ENCODE results near the gene SPNS2.

SPNS2 gene

DNA sequence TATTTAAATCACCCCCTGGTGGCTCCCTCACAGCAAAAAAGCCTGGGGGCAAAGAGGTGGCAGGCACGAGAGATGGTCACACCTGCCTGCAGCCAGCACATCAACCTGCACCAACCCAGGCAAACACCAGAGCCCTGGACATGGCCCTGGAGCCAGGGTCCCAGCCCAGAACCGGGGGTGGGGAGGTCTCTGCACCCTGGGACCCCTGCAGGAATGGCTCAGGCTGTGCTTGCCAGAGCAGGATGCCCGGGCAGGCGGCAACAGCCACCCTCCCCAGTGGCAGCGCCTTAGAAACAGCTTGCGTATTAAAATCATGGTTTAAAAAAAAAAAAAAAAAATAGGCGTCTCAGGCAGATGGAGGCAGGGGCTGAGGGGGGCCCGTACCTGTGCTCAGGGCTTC lies 40.3 kb downstream of the SPNS2 start:
- DNase-seq: no peak

DNA sequence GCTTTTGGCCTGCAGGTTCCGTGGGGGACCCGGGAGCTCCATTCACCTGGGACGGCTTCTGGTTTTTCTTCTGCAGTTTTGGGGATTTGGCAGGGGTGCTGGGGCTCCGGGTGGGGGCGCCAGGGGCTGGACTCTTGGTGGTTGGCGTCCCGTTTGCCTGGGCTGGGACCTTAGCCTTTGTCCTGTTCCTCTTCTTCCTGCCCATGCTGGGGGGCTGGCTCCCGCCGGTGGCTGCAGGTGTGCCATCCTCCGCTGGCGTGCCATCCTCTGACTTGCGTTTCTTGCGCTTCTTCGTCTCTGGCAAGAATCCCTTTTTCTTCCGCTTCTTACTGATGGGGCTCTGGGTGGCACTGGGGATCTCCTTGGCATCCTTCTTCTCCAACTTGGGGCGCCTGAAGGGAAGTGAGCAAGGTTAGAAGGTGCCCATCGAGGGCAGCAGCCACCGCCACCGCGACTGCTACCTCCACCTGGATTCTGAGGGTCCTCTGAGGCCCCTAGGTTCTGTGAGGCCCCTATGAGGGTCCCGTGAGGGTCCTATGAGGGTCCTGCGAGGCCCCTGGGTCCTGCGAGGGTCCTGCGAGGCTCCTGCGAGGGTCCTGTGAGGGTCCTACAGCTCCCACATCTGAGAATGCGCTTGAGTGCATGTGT lies 41.0 kb downstream of the SPNS2 start:
- no peak for DNase-seq

- no peak for DNase-seq
Measured at GRCh38 chr17:4540224-4540651, 41.6 kb downstream of the SPNS2 start.

DNA sequence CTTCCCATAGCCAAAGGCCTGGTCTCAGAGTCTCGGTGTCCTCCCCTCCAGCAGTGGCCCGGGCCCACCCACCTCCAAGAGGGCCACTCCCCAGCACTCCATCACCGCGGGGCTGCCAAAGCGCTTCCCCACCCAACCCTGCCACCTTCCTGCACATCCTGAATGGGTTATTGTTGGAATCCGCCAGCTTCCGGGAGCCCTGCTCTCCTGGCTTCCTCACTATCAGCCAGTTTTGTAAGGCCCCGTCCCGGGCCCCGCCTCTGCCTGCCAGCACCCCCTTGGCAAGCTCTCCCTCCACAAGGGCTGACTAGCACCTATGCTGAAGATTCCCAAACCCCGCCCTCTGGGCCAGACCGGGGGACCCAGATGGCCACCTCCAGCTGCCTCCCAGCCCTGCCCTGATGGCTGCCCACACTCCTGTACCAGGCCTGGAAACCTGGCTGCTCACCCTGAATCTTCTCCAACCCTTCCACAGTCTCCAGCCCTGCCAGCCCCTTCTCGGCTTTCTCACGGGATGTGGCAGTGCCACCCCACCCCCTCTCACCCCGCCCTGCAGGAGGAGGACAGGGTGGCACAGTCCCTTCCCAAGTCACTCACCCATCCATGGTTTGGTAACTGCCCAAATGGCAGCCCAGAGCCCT lies 42.1 kb downstream of the SPNS2 start:
- DNase-seq: no peak

DNA sequence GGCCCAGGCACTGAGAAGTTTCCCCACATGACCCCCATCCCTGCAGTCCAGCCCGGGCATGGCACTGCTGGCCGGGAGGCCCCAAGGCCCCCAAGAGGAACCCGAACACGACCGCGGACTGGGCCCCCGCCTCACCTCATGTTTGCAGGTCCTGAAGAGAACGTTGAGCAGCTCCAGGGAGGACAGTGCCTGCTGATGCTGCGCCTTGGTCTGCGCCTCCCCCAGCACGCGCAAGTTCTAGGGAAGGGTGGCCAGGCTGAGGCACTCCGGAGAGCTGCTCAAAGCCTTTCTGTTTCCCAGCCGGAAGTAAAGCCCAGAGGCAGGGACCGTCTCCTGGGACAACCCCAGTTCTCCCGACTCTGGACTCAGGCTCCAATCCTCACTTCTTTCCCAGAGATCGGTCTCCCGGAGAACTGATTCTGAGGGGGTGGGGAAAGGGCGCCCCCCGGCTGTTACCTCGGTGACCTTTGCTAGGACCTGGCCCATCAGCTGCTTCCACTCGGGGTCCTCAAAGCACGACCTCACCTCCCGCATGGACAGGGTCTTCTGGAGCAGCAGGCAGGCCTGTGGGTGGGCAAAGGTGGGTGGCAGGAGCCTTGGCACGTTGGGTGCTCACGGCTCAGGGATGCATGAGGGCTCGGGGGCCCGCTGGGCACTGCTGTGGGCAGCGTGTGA lies 42.8 kb downstream of the SPNS2 start:
- no peak for DNase-seq

DNA sequence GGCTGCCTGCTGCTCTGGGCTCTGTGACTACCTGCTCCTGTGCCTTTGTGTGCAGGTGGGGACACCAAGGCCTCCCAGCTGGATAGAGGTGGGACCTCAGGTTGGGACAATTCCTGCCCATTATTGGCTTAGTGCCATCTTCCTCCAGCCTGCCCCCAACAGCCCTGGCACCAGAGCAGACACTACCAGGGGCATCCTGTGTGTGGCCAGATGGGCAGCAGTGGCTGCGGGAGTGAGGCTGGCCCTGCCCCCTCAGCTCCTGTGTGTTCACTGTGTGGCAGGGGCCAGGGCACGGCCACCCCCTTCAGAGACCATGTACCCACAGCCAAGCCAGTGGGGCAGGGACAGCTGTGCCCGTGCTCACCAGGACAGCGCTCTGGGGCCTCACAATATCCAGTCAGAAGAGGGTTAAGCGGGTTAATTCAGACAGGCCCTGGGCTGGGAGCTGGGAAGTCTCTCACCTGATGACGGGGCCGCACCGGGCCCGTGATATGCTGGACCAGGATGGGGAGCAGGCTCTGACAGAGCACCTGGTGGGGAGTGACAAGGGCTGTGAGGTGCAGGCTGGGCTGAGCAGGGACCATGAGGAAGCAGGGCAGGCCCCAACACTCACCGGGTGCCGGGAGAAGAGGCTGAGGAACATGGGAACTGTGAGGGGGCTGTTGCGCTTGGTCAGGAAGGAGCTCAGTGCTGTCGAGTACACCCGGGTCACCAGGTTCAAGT lies 43.5 kb downstream of the SPNS2 start:
- DNase-seq: no peak

GRCh38 chr17:4542726-4543191 lies 44.1 kb downstream of the SPNS2 start:
- DNase-seq: no peak

GRCh38 chr17:4543557-4544026 lies 44.9 kb downstream of the SPNS2 start:
- DNase-seq: no peak

DNA sequence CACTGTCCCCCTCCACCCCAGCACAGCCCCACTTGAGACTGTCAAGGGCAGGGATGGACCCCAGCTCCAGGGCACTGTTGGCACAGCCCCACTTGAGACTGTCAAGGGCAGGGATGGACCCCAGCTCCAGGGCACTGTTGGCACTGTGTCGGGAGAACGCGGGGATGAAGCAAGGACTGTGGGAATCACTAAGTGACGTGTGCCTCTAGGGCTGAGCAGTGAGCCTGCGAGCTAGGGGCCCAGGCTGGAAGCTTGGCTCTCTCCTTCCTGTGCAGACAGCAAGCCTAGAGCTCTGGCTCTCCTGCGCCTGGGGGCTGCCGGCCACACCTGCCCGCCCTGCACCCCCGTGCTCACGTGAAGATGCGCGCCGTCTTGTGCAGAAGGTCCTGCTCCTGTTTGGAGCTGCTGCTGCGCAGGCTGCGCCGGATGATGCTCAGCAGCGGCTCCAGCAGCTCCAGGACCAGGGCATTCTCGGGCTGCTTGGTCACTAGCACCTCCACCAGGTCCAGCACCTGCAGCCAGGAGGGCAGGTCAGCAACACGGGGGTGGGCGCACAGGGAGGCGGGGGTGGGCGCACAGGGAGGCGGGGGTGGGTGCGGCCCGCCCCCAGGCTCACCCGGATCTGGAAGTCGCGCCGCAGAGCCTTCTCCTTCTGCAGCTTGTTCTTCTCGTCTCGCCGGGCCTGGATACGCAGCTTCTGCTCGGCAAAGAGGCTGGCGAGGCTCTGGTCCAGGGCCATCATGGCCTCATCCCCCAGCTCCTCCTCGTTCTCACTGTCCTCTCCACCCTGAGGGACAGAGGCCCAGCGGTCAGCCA lies 45.7 kb downstream of the SPNS2 start:
- DNase-seq: no peak

DNA sequence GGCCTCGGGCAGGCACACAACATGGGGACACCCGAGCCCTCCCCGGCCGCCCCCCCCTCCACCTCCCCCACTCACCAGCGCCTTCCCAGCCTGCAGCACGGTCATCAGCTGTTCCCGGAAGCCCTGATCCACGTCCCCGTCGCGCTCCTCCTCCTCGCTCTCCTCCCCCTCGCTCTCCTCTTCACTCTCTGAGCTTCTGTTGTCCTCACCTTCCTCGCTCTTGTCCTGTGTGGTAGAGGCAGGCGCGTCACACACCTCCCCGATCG lies 46.2 kb downstream of the SPNS2 start:
- no peak for DNase-seq

- DNase-seq: no peak
Measured at GRCh38 chr17:4545217-4545951, 46.7 kb downstream of the SPNS2 start.

DNA sequence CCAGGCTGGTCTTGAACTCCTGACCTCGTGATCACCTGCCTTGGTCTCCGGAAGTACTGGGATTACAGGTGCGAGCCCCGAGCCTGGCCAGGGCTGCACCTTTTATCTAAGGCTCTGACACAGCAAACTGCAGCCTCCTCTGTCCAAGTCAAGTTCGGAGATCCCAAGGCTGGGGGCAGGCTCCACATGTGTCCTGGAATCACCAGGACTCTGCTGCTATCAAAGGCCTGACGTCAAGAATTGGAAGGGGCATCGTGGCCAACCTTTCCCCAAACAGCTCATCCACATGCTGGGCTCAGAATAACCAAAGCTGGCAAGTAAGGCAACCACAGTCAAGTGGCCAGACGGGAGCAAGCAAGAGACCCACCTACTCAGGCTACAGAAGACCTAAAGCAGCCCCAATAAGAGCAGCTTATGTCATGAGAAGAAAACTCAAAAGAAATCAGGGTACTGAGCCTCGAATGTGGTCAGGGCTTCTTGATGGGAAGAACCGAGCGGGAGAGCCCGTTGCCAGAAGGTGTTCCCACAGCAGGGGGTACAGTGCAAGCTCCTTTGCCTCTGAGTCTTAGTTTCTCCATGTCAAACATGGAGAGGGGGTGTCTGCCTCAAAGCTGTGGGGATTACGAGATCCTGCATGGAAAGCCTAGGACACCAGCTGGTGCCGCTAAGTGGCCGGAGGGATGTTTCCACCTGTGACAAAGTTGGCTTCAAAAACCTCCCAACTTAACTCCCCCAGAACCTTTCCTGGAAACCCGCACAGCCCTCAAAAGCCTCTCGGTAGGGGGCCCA lies 48.6 kb downstream of the SPNS2 start:
- no peak for DNase-seq

DNA sequence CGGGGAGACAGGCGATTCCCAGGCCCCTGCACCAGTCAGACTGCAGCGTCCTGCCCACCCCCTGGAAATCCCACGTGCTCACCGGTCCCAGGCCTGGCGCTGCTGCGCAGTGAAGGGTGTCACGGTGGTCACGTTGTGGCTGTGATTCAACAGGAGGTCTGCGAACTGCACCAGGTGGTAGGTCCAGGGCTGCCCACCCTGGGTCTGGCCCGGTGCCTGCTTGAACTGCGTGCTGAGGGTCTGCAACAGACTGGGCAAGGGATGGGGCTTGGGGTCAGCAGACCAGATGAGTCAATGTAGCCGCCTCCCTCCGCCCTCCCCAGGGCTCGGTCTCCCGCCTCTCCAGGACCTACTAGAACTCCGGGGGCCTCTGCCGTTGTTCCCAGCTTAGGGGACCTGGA lies 49.4 kb downstream of the SPNS2 start:
- no peak for DNase-seq

DNA sequence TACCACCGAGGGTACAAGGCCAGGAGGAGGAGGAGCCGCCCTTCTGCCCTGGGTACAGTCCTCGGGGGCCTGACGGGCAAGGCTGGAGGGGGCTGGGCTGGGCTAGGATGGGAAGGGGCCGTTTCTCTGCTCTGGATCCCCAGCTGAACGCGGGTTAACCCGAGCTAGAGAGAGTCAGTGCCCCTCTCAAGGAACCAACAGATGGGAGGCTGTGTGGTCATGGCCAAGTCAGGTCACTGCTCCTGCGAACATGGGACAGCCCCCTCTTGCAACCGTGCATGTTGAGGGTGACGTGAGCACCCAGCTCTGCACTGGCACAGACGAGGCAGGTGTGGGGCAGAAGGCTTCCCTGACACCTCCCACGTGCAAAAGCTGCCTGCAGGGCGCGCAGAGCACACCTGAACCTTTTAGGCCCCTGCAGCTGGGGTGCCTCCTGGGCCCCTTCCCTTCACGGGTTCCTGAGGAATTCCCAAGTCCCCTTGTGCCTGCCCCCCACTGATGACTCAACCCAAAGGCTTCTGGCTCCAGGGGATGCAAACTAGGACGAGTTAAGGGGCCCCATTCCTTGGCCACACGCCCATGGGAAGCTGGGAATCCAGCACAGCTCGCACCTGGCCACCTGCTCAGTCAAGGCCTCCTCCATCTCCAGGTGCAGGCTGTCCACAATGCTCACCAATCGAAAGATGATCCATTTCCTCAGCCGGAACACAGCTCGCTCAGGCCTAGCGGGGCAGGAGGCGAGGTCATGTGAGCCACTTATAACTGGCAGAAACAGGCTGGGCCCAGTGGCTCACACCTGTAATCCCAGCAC lies 50.2 kb downstream of the SPNS2 start:
- DNase-seq: no peak

- DNase-seq: no peak
Measured at GRCh38 chr17:4549781-4550533, 51.3 kb downstream of the SPNS2 start.

DNA sequence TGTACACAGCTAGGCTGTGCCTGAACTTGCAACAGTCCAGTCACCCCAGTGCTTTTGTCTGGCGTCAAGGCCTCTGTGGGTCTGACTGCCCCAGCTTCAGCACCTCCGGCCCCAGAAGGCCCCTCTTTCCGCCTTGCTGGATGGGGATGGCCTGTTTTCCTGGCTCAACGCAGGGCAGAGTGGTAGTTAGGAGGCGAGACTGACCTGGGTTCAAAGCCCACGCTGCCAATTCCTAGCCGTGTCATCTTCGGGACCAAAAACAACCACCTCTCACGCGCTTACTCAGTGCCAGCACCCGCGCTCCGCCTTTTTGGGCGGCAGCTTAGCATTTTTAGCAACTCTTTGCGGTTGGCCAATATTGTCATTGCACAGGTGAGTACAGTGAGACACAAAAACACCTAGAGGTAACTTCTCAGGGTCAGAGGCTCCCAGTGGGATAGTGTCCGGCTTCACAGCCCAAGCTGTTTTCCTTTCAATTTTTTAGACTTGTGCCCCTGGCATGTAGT lies 51.9 kb downstream of the SPNS2 start:
- no peak for DNase-seq

GRCh38 chr17:4551141-4551540 lies 52.5 kb downstream of the SPNS2 start:
- DNase-seq: no peak

DNA sequence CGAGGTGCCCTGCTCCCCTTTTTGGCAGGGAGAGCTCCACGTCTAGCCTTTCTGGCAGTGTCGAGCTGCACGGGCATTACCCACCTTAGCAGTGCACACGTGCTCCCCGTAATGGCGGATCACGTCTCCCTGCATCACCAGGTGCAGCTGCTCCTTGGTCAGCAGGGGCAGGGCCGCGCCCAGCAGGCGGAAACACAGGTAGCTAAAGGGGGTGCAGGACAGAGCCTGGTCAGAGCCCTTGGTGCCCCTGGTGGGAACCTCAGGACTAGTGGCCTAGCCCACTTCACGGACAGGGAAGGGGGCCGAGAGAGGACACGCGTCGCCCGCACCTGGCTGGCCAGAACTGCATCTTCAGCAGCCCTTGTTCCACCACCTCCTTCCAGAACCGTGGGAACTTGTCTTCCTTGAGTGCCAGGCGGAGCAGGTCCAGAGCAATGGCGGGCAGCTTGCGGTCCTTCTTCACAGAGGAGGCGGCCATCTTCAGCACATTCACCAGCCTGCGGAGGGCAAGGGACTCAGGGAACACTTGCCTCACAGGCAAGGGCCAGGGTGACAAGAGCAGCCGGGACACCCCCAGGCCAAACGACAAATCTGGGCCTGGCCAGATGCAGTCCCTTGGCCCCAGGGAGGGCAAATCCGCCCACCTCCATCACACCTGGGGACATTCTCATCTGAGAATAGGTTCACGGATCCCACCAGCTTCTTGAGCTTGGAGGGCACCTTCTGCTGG lies 53.3 kb downstream of the SPNS2 start:
- no peak for DNase-seq

- no peak for DNase-seq
Measured at GRCh38 chr17:4553669-4554068, 55.0 kb downstream of the SPNS2 start.
